ENCODE results near the gene ATP8B1.

DNA sequence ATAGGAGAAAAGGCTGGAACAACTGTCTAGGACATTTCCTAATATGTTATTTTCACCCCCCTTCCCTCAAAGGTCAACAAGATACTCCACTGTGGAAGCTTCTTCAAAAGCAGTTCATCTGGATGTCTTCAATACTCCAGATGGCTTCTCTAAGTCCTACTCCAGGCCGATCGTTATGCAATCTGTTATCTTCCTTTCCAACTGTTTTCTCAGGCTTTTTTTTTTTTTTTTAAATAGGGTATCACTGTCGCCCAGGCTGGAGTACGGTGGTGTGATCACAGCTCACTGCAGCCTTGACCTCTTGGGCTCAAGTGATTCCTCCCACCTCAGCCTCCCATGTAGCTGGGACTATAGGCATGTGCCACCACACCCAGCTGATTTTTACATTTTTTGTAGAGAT lies 26.3 kb downstream of the ATP8B1 start:
- TF ChIP-seq, protein P1, sequence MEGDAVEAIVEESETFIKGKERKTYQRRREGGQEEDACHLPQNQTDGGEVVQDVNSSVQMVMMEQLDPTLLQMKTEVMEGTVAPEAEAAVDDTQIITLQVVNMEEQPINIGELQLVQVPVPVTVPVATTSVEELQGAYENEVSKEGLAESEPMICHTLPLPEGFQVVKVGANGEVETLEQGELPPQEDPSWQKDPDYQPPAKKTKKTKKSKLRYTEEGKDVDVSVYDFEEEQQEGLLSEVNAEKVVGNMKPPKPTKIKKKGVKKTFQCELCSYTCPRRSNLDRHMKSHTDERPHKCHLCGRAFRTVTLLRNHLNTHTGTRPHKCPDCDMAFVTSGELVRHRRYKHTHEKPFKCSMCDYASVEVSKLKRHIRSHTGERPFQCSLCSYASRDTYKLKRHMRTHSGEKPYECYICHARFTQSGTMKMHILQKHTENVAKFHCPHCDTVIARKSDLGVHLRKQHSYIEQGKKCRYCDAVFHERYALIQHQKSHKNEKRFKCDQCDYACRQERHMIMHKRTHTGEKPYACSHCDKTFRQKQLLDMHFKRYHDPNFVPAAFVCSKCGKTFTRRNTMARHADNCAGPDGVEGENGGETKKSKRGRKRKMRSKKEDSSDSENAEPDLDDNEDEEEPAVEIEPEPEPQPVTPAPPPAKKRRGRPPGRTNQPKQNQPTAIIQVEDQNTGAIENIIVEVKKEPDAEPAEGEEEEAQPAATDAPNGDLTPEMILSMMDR (IDR thresholded peaks at IDR 0.05 in 2 of 3, conservative IDR thresholded peaks at IDR 0.05 in 1 of 3; ENCODE audit: borderline replicate concordance in 1 of 3, insufficient read depth in 1 of 3, low read depth in 2 of 3, low read length in 2 of 3), result no peak
- TF ChIP-seq POLR2A (IDR thresholded peaks at IDR 0.05; ENCODE audit: borderline replicate concordance, extremely low read depth, insufficient read depth, insufficient read length) (no peak), POLR2AphosphoS5 (IDR thresholded peaks at IDR 0.05; ENCODE audit: low read depth, low read length) (no peak), YY1 (IDR thresholded peaks at IDR 0.05; ENCODE audit: extremely low read depth, insufficient replicate concordance, low read depth, low read length) (no peak), ELF1 (IDR thresholded peaks at IDR 0.05; ENCODE audit: borderline replicate concordance, low read depth) (no peak), EZH2phosphoT487 (IDR thresholded peaks at IDR 0.05; ENCODE audit: borderline replicate concordance) (no peak), CEBPB (IDR thresholded peaks at IDR 0.05; ENCODE audit: low read depth) (no peak)
- TF ChIP-seq, protein P2, sequence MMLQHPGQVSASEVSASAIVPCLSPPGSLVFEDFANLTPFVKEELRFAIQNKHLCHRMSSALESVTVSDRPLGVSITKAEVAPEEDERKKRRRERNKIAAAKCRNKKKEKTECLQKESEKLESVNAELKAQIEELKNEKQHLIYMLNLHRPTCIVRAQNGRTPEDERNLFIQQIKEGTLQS (IDR thresholded peaks at IDR 0.05), result no peak

All from HCT116 (cell line).